HG02970 (cell line): ENCODE measurements around the gene GRAP.

ENCODE experiments used
- ATAC-seq: cut with Tn5 transposase; IDR thresholded peaks from one replicate; pipeline ENCODE4 v1.9.1; 2021; ENCODE audit warnings: mild to moderate bottlenecking, moderate library complexity, moderate number of reproducible peaks; ENCODE audit not compliant: unreplicated experiment, low FRiP score

GRAP gene

GRCh38 chr17:18987862-18988545 is 58.8 kb downstream of the GRAP start:
- ATAC-seq = no peak

GRCh38 chr17:18987230-18987610 is 59.5 kb downstream of the GRAP start:
- ATAC-seq = no peak

- no peak for ATAC-seq
Measured at GRCh38 chr17:18986541-18987229, 60.1 kb downstream of the GRAP start.

DNA sequence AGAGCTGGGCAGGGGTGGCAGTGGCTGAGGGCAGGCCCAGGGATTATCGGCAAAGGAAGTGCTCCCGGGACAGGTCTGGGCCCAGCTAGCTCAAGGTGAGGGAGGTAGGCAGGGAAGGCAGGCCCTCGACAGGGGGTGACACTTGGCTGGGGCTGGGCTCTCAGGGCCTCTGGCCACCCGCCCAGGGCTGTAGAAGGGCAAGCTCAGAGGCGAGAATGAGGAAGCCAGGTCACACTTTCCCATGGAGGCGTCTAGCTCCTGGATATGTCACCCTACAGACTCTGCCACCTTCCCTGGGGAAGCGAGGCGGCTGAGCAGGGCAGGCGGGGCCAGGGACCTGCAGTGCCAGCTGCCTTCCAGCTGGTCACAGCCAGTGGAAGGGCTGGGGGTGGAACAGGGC is 61.3 kb downstream of the GRAP start:
- no peak for ATAC-seq

- no peak for ATAC-seq
Measured at GRCh38 chr17:18984273-18985114, 62.3 kb downstream of the GRAP start.

DNA sequence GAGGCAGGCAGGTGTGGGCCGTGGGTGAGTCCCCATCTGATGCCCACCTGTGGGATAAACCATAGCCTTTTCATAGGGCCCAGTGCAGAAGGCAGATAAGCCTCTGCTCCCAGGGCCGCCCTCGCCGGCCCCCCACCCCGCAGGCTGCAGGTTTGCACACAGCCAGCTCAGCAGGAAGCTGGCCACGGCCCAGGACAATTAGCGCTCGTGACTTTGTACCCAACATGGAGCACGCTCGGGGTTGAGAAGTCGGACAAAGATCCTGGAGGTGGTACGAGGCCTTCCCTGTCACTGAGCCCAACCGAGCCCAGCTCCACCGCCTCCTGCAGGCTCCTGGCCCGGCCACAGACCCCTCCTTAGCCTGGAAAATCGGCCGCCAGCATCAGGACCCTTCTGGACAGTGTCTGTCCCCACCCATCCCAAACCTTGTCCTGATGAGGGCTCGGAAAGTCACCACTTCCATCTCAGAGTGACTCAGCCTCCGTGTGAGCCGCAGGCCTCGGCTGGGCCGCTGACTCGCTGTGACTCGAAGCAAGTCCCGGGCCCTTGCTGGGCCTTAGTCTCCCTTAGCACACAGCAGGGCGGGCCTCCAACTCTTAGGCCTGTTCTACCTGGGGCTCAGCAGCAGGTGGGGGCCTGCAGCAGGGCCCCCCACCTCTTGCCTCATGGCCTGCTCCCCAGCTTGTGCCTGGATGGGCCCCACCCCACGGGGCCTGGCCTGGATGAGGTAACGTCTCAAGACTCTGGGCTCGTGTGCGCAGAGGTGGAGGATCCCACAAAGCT is 64.9 kb downstream of the GRAP start:
- no peak for ATAC-seq

GRCh38 chr17:18981335-18981641 is 65.5 kb downstream of the GRAP start:
- ATAC-seq = no peak

DNA sequence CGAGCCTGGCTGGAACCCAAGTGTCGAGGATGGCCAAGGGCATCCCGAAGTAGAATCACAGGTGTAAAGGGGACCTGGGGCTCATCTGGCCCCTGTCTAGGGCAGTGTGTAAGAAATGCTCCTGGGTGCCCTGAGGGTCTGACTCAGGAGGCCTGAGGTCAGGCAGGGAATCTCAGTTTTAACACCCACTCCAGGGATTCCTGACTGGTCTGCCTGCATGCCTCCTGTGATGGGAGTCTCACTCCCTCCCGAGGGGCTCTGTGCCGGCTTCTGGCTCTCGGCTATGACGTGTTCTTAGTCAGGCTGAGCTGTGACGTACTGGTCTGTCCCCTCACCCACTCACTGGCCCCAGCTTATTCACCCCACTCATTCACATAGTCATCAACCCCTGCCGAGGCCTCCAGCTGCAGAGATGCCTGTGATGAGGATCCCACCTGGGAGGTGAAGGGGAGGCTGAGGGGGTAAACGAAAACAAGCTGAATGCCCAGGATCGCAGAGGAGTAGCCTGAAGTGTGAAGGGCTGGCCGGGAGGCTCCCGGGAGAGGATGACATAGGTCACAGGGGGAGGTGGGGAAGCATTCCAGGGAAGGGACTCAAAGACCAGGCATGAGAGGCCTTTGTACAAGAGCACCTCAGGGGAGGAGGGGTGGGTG is 65.9 kb downstream of the GRAP start:
- no peak for ATAC-seq

DNA sequence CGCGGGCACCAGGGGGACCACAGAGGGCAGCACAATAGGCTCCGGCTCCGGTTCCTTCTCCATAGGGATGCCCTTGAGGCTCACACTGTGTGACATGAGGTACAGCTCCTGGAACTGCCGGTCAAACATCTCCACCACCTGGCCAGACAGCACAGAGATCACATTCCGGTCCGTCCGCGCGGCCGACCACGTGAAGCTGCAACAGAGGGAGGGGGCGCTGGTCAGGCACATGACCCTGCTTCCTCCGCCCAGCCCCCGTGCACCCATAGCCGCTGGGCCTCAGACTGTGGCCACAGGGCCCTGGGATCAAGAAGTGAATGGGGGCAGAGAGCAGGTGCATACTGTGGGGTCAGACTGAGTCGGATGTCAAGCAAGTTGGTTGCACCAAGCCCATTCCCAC is 68.1 kb downstream of the GRAP start:
- no peak for ATAC-seq

GRCh38 chr17:18978050-18978449 is 68.7 kb downstream of the GRAP start:
- no peak for ATAC-seq

DNA sequence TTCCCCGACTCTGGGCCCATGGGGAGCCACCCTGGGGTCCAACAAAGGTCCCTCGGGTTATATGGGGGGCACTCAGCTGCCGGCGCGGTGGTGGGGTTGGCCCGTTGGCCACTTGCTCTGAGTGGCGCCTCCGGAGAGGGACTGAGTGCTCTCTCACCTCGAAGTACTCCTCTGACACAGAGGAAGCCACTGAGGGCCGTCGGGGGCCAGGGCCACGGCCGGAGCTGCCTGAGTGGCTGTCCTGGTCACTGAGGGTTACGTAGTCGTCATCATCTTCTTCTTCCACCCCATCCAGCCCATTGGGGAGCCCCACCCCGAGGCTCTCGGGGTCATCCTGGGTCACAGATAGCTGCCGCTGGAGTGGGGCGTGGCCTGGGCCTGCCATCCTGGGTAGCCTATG is 69.1 kb downstream of the GRAP start:
- ATAC-seq = no peak

DNA sequence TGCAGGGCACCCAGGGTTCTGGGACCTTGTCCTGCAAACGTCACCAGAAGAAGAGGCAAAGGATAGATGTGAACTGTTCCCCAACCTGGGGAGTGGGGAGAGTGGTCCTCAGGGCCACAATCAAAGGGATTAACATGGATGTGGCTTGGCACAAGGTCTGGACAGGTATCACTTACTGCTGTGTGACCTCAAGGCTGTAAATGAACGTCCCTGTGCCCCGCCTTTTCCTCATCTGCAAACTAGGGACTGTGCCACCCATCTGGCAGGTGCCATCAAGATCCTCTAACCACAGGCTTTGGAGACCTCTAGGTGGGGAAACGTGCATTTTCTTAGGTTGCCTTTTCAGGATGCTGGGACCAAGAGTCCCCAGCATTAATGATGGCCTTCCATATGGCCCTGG is 69.7 kb downstream of the GRAP start:
- ATAC-seq = no peak

DNA sequence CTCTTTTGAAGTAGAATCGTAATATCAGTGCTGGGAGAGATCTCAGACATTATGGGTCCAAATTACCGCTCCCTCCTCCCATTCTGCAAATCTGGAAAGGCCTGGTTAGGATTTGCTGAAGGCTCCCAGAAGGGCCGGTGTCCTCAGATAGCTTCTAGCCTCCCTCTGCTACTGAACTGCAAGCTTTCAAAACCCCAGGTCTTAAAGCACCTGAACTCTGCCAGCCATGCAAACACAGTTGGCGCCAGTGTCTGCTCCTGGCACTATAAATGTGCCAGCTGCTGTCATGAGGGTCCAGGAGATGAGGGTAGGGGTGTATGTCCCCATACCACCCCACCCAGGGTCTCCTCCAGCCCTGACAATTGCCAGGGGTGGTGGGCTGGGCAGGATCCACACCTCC is 70.6 kb downstream of the GRAP start:
- no peak for ATAC-seq

GRCh38 chr17:18975597-18975996 is 71.2 kb downstream of the GRAP start:
- ATAC-seq = no peak

GRCh38 chr17:18974407-18975149 is 72.2 kb downstream of the GRAP start:
- no peak for ATAC-seq

GRCh38 chr17:18971801-18972200 is 75.0 kb downstream of the GRAP start:
- ATAC-seq = no peak
